Neutrophil (primary cell): ENCODE results near the gene GLRX3.

ENCODE experiments used
- H3K27ac ChIP-seq: fragments of 200-600 bp; sonication (generic); 2 replicates; pipeline ENCODE4 v1.5.1; 2016; ENCODE audit warnings: mild to moderate bottlenecking, moderate library complexity
- H3K27me3 ChIP-seq: fragments of 200-600 bp; sonication (generic); 2 replicates; pipeline ENCODE4 v1.6.0; 2016; ENCODE audit warnings: mild to moderate bottlenecking
- H3K36me3 ChIP-seq: fragments of 200-600 bp; sonication (generic); 2 replicates; pipeline ENCODE4 v1.5.1; 2017
- H3K4me1 ChIP-seq, 2 experiments: fragments of 200-600 bp in 1 of 2; sonication (generic) in 1 of 2; 1 replicate in 1 of 2; 2 replicates in 1 of 2; pipeline versions ENCODE4 v1.5.1 to v1.6.1; 2013 to 2016; ENCODE audit warnings: low read depth in 1 of 2, low read length in 1 of 2, mild to moderate bottlenecking in 1 of 2, moderate library complexity in 1 of 2; ENCODE audit not compliant: control insufficient read depth in 1 of 2, insufficient read depth in 1 of 2
- H3K4me3 ChIP-seq, 2 experiments: fragments of 200-600 bp in 1 of 2; sonication (generic) in 1 of 2; 1 replicate in 1 of 2; 2 replicates in 1 of 2; pipeline ENCODE4 v1.5.1; 2013 to 2016; ENCODE audit warnings: low read depth in 1 of 2, low read length in 1 of 2, mild to moderate bottlenecking in 1 of 2, moderate library complexity in 1 of 2
- H3K9me3 ChIP-seq: fragments of 200-600 bp; sonication (generic); 2 replicates; pipeline ENCODE4 v1.5.1; 2016
- TF ChIP-seq, protein P1 (sequence below): fragments of 200-600 bp; sonication (generic); IDR thresholded peaks from 2 replicates; pipeline ENCODE4 v1.5.1; 2016; ENCODE audit warnings: antibody characterized with exemption

GLRX3 gene

DNA sequence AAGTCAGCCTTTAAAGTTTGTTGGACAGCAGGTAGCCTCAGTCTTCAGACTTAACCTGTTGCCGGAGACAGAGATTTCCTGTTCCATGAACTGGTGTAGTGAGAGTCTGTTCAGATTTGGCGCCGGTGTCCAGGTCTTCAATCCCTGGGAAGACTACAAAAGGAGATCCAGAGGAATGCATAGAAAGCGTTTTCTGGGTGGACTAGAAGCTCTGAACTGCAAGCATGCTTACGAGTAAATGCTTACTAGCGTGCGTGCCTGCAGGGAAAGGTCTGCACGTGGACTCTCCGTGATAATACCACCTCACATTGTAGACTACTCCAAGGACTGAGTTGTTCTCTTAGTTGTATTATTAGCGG is 878 bp downstream of the GLRX3 start:
- Histone ChIP-seq H3K9me3 (no peaks in the 10 kb centered on the region), H3K36me3 (no peaks in the 10 kb centered on the region), H3K27me3 (peaks cover 22% of the 10 kb centered on the region), H3K4me1 (peaks cover 16 to 18% of the 10 kb centered on the region in 2 experiments), H3K4me3 (peak overlapping the region; percentile 81 to 96), H3K27ac (no peak overlapping the region)
- TF ChIP-seq, protein P1, sequence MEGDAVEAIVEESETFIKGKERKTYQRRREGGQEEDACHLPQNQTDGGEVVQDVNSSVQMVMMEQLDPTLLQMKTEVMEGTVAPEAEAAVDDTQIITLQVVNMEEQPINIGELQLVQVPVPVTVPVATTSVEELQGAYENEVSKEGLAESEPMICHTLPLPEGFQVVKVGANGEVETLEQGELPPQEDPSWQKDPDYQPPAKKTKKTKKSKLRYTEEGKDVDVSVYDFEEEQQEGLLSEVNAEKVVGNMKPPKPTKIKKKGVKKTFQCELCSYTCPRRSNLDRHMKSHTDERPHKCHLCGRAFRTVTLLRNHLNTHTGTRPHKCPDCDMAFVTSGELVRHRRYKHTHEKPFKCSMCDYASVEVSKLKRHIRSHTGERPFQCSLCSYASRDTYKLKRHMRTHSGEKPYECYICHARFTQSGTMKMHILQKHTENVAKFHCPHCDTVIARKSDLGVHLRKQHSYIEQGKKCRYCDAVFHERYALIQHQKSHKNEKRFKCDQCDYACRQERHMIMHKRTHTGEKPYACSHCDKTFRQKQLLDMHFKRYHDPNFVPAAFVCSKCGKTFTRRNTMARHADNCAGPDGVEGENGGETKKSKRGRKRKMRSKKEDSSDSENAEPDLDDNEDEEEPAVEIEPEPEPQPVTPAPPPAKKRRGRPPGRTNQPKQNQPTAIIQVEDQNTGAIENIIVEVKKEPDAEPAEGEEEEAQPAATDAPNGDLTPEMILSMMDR: no peak

DNA sequence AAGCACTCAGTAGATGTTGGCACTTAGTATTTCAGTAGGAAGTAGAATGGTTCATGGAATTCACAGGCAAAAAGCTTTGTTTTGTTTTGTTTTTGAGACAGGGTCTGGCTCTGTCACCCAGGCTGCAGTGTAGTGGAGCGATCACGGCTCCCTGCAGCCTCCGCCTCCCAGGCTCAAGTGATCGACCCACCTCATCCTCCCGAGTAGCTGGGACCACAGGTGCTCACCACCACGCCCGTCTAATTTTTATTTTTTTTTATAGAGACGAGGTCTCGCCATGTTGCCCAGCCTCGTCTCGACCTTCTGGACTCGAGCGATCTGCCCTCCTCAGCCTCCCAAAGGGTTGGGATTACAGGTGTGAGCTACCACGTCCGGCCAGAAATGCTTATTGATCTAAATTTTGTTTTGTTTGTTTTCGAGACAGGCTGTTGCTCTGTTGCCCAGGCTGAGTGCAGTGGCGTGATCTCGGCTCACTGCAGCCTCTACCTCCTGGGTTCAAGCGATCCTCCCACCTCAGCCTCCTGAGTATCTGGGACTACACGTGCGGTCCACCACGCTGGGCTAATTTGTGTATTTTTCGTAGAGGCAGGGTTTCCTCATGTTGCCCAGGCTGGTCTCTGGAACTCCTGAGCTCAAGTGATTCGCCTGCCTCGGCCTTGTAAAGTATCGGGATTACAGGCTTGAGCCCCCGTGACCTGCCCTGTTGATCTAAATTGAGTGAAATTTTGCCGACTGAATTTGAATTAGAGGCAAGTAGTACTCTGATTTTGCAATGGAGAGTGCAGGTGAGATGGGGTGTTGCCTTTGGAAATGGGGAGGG is 1.7 kb downstream of the GLRX3 start:
- H3K27me3 ChIP-seq: peaks cover 21% of the 10 kb centered on the region
- no peaks in the 10 kb centered on the region for H3K36me3 ChIP-seq
- no peaks in the 10 kb centered on the region for H3K9me3 ChIP-seq
- TF ChIP-seq, protein P1: no peak
- no peak overlapping the region for H3K27ac ChIP-seq
- H3K4me1 ChIP-seq: peaks cover 16 to 18% of the 10 kb centered on the region in 2 experiments
- H3K4me3 ChIP-seq: no peak overlapping the region

DNA sequence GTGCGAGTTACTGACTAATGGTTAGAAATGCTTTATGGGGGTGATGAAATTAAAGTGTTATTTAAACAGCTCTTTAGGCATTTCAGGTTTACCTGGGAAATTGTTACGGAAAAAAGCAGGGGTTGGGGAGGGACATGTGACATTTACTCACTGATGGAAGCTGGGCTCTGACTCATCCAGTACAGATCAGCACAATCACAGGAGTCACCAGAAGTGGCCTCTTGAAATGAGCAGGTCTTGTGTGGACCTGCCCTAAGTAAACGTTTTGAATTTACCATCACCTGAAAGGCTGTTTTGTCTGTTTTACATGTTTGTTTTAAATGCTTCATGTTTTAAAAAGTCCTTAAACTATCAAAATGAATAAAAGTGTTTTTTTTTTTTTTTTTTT is 2.3 kb downstream of the GLRX3 start:
- Histone ChIP-seq H3K27ac (no peak overlapping the region), H3K4me1 (peaks cover 16 to 18% of the 10 kb centered on the region in 2 experiments), H3K36me3 (no peaks in the 10 kb centered on the region), H3K9me3 (no peaks in the 10 kb centered on the region), H3K27me3 (peaks cover 21% of the 10 kb centered on the region), H3K4me3 (no peak overlapping the region)
- TF ChIP-seq, protein P1: no peak

GRCh38 chr10:130140425-130140824 is 4.2 kb downstream of the GLRX3 start:
- peaks cover 16 to 18% of the 10 kb centered on the region in 2 experiments for H3K4me1 ChIP-seq
- H3K4me3 ChIP-seq: no peak overlapping the region
- H3K36me3 ChIP-seq: no peaks in the 10 kb centered on the region

GRCh38 chr10:130141038-130141437 is 4.8 kb downstream of the GLRX3 start:
- TF ChIP-seq, protein P1: no peak
- H3K4me3 ChIP-seq: no peak overlapping the region

More at GRCh38 chr10:130140425-130140824, 4.2 kb downstream of the GLRX3 start:
- H3K9me3 ChIP-seq: no peaks in the 10 kb centered on the region
- TF ChIP-seq, protein P1: no peak
- H3K27ac ChIP-seq: no peak overlapping the region
- H3K27me3 ChIP-seq: peaks cover 7% of the 10 kb centered on the region

More at GRCh38 chr10:130141038-130141437, 4.8 kb downstream of the GLRX3 start:
- Histone ChIP-seq H3K27ac (no peak overlapping the region), H3K4me1 (peaks cover 10 to 12% of the 10 kb centered on the region in 2 experiments), H3K27me3 (peaks cover 5% of the 10 kb centered on the region), H3K36me3 (peaks cover 3% of the 10 kb centered on the region), H3K9me3 (no peaks in the 10 kb centered on the region)
